ENCODE measurements around the gene RMC1. TPM values are rescaled to one million over a fixed set of nuclear protein-coding genes. Genes with fewer than 3 reads are reported as not detected.
A peak's percentile ranks its signal among the peaks of the same experiment; 100 is the strongest.
"Not testable (repeated sequence)": the region's sequence is repeated elsewhere in the genome, so short reads cannot be mapped to it uniquely, and the experiment has no call there.

The RMC1 gene
- total RNA-seq, 1 donor from 2014 or later = 71.2 TPM

- peaks cover 20% of the 10 kb centered on the region for H3K36me3 Mint-ChIP-seq (ENCODE audit: low read depth)
- no peaks in the 10 kb centered on the region for H3K27me3 Mint-ChIP-seq
- H3K4me3 Mint-ChIP-seq = no peak overlapping the region
- no peak for TF ChIP-seq CTCF (IDR thresholded peaks at IDR 0.05)
- intact Hi-C loops (cut with micrococcal nuclease) = no loop called here
- DNase-seq (no peak), ATAC-seq (ENCODE audit: low read depth) (no peak)
- no peaks in the 10 kb centered on the region for H3K9me3 Mint-ChIP-seq
- H3K27ac Mint-ChIP-seq = peak overlapping the region; percentile 41
- POLR2A ChIA-PET = interaction anchor here (0.8 kb wide), 1 partner anchor 32 kb away, joined by 3 read pairs; the partner anchor contains the start of gene RIOK3
- CTCF ChIA-PET = interaction anchor here (2.4 kb wide), 1 partner anchor 14 kb away, joined by 8 read pairs; no protein-coding TSS in a partner anchor
- H3K4me1 Mint-ChIP-seq = peaks cover 71% of the 10 kb centered on the region
Observed at GRCh38 chr18:23485386-23485785, 17.9 kb upstream of the RMC1 start.

- Mint-ChIP-seq H3K27ac (peak overlapping the region; percentile 97), H3K9me3 (no peaks in the 10 kb centered on the region), H3K27me3 (no peaks in the 10 kb centered on the region), H3K4me3 (peak overlapping the region; percentile 82), H3K4me1 (peaks cover 61% of the 10 kb centered on the region), H3K36me3 (ENCODE audit: low read depth) (peaks cover 8% of the 10 kb centered on the region)
- TF ChIP-seq CTCF (IDR thresholded peaks at IDR 0.05) = no peak
- ChIA-PET POLR2A (interaction anchor here (0.6 to 2.0 kb wide), 14 partner anchors 8 to 572 kb away, joined by 3 to 33 read pairs (median 5); partner anchors contain the start of genes NPC1, RIOK3 and RMC1), CTCF (interaction anchor here (0.8 to 2.3 kb wide), 6 partner anchors 9 to 34 kb away, joined by 4 to 28 read pairs (median 4); partner anchors contain the start of gene RMC1)
- DNase-seq (peak; percentile 29), ATAC-seq (ENCODE audit: low read depth) (peak; percentile 81)
- intact Hi-C loops (cut with micrococcal nuclease) = loop anchor here (1.0 kb wide), 3 partner anchors 8 to 15 kb away; partner anchors contain the start of gene RMC1
Observed at GRCh38 chr18:23487738-23488570, 15.4 kb upstream of the RMC1 start.

- intact Hi-C loops (cut with micrococcal nuclease); DNase-seq; H3K9me3 Mint-ChIP-seq; H3K27me3 Mint-ChIP-seq; CTCF ChIA-PET; H3K36me3 Mint-ChIP-seq (ENCODE audit: low read depth); ATAC-seq (ENCODE audit: low read depth): not testable (repeated sequence)
- Mint-ChIP-seq H3K4me3 (peak overlapping the region; percentile 19), H3K4me1 (peaks cover 51% of the 10 kb centered on the region), H3K27ac (peak overlapping the region; percentile 59)
- POLR2A ChIA-PET = interaction anchor here (0.7 to 1.0 kb wide), 2 partner anchors 9 to 264 kb away, joined by 3 to 5 read pairs; no protein-coding TSS in a partner anchor
Observed at GRCh38 chr18:23489586-23489985, 13.7 kb upstream of the RMC1 start.

GRCh38 chr18:23493654-23494053 is 9.7 kb upstream of the RMC1 start:
- H3K4me1 Mint-ChIP-seq = peaks cover 60% of the 10 kb centered on the region
- ChIA-PET POLR2A (interaction anchor here (0.6 to 1.6 kb wide), 2 partner anchors 15 to 41 kb away, joined by 3 to 6 read pairs; partner anchors contain the start of gene RIOK3), CTCF (no interaction called here)
- DNase-seq = no peak
- H3K9me3 Mint-ChIP-seq = no peaks in the 10 kb centered on the region
- H3K27ac Mint-ChIP-seq = no peak overlapping the region
- TF ChIP-seq CTCF (IDR thresholded peaks at IDR 0.05) = no peak
- no peaks in the 10 kb centered on the region for H3K27me3 Mint-ChIP-seq
- ATAC-seq (ENCODE audit: low read depth) = no peak
- intact Hi-C loops (cut with micrococcal nuclease) = no loop called here
- no peak overlapping the region for H3K4me3 Mint-ChIP-seq
- H3K36me3 Mint-ChIP-seq (ENCODE audit: low read depth) = peaks cover 6% of the 10 kb centered on the region

- no peak for DNase-seq
- no peak for TF ChIP-seq CTCF (IDR thresholded peaks at IDR 0.05)
- Mint-ChIP-seq H3K9me3 (no peaks in the 10 kb centered on the region), H3K4me1 (peaks cover 64% of the 10 kb centered on the region), H3K27ac (peak overlapping the region; percentile 93), H3K27me3 (no peaks in the 10 kb centered on the region), H3K4me3 (peak overlapping the region; percentile 85), H3K36me3 (ENCODE audit: low read depth) (peaks cover 6% of the 10 kb centered on the region)
- ChIA-PET CTCF (no interaction called here), POLR2A (interaction anchor here (0.8 to 2.0 kb wide), 2 partner anchors 10 to 42 kb away, joined by 4 to 10 read pairs; partner anchors contain the start of gene RIOK3)
- intact Hi-C loops (cut with micrococcal nuclease) = no loop called here
- no peak for ATAC-seq (ENCODE audit: low read depth)
Observed at GRCh38 chr18:23494992-23495391, 8.3 kb upstream of the RMC1 start.

All from activated B cell treated with CpG ODN at 0.5 μM for 24 hours (primary cell).